IMR-90 (cell line): ENCODE data around the gene TNRC6C. TPM values are rescaled to one million over a fixed set of nuclear protein-coding genes. Genes with fewer than 3 reads are reported as not detected.

Experiments
- ATAC-seq: fragments of 200-7000 bp; cut with Tn5 transposase; 2 replicates; pipeline ENCODE4 v1.9.1; 2020; ENCODE audit warnings: low read depth, mild to moderate bottlenecking, moderate library complexity
- BruUV-seq: library from RNA; stranded (reverse); fragments of 400-500 nt; replicated peaks from 2 replicates; lab custom pipeline; 2021; lab: Mats Ljungman, UMichigan
- CTCF ChIA-PET: fragments of 300-600 bp; formaldehyde crosslinking; extraction: SDS; loops from one replicate; lab custom pipeline; 2021; ENCODE audit warnings: antibody characterized with exemption; lab: Yijun Ruan, JAX
- POLR2A ChIA-PET: fragments of 300-600 bp; sonication (Branson Sonifier 250); formaldehyde crosslinking; loops from one replicate; lab custom pipeline; 2022; ENCODE audit warnings: antibody characterized with exemption; ENCODE audit not compliant: unreplicated experiment; lab: Charles Lee
- DNase-seq: peaks from one replicate; pipeline ENCODE4 v3.0.0; 2013
- H2AFZ ChIP-seq: replicated peaks from 2 replicates; pipeline ENCODE3; 2013; ENCODE audit warnings: low read length, mild to moderate bottlenecking; ENCODE audit not compliant: poor library complexity
- H2AK5ac ChIP-seq: 2 replicates; pipeline ENCODE4 v1.6.1; 2013; ENCODE audit warnings: low read depth, low read length, inconsistent platforms
- H2AK9ac ChIP-seq: replicated peaks from 2 replicates; pipeline ENCODE3; 2013; ENCODE audit warnings: mild to moderate bottlenecking, low read depth, low read length, moderate library complexity; ENCODE audit not compliant: poor library complexity
- H2BK120ac ChIP-seq: 2 replicates; pipeline ENCODE4 v1.6.1; 2013; ENCODE audit warnings: low read depth, low read length, inconsistent platforms
- H2BK15ac ChIP-seq: 3 replicates; pipeline ENCODE4 v1.6.1; 2013; ENCODE audit warnings: low read depth, low read length, inconsistent platforms
- H2BK20ac ChIP-seq: 2 replicates; pipeline ENCODE4 v1.6.1; 2013; ENCODE audit warnings: low read depth, mild to moderate bottlenecking, inconsistent platforms, low read length, moderate library complexity
- H2BK5ac ChIP-seq: 2 replicates; pipeline ENCODE4 v1.6.1; 2013; ENCODE audit warnings: mild to moderate bottlenecking, low read depth, low read length, inconsistent platforms; ENCODE audit not compliant: poor library complexity, severe bottlenecking
- H3K14ac ChIP-seq: replicated peaks from 2 replicates; pipeline ENCODE4 v1.6.1; 2013; ENCODE audit warnings: low read depth, low read length, inconsistent platforms
- H3K18ac ChIP-seq: 2 replicates; pipeline ENCODE4 v1.6.1; 2013; ENCODE audit warnings: low read depth, low read length, control low read depth
- H3K23ac ChIP-seq: 2 replicates; pipeline ENCODE4 v1.6.1; 2013; ENCODE audit warnings: low read depth, low read length, inconsistent platforms
- H3K27ac ChIP-seq: 2 replicates; pipeline ENCODE4 v1.5.1; 2013; ENCODE audit warnings: mild to moderate bottlenecking, control low read depth, low read length; ENCODE audit not compliant: insufficient read depth
- H3K27me3 ChIP-seq: 2 replicates; pipeline ENCODE4 v1.6.1; 2013; ENCODE audit warnings: low read length; ENCODE audit not compliant: control insufficient read depth, insufficient read depth
- H3K36me3 ChIP-seq: 2 replicates; pipeline ENCODE4 v1.6.1; 2013; ENCODE audit warnings: low read length, mixed read lengths; ENCODE audit not compliant: control insufficient read depth, insufficient read depth
- H3K4ac ChIP-seq: 2 replicates; pipeline ENCODE4 v1.6.1; 2013; ENCODE audit warnings: low read depth, low read length, inconsistent platforms
- H3K4me1 ChIP-seq: 2 replicates; pipeline ENCODE4 v1.6.1; 2013; ENCODE audit warnings: low read length, mixed read lengths; ENCODE audit not compliant: control insufficient read depth, insufficient read depth
- H3K4me2 ChIP-seq: 2 replicates; pipeline ENCODE4 v1.6.1; 2013; ENCODE audit warnings: low read depth, mild to moderate bottlenecking, control low read depth, low read length, moderate library complexity
- H3K4me3 ChIP-seq: 2 replicates; pipeline ENCODE4 v1.5.1; 2013; ENCODE audit warnings: low read depth, mild to moderate bottlenecking, control low read depth, low read length, moderate library complexity; ENCODE audit not compliant: insufficient read depth
- H3K56ac ChIP-seq: 2 replicates; pipeline ENCODE4 v1.6.1; 2013; ENCODE audit warnings: low read length, inconsistent platforms; ENCODE audit not compliant: insufficient read depth; ENCODE audit errors: extremely low read depth
- H3K79me1 ChIP-seq, 2 experiments: 2 replicates each; pipeline ENCODE4 v1.6.1; 2013; ENCODE audit warnings: low read length in 2 of 2, inconsistent platforms in 1 of 2, low read depth in 1 of 2
- H3K9ac ChIP-seq: 2 replicates; pipeline ENCODE4 v1.6.1; 2013; ENCODE audit warnings: low read depth, low read length, control low read depth
- H3K9me1 ChIP-seq: 2 replicates; pipeline ENCODE4 v1.6.1; 2013; ENCODE audit warnings: low read length, inconsistent platforms; ENCODE audit not compliant: insufficient read depth
- H3K9me3 ChIP-seq: 2 replicates; pipeline ENCODE4 v1.6.1; 2013; ENCODE audit warnings: low read length; ENCODE audit not compliant: control insufficient read depth, insufficient read depth
- H4K20me1 ChIP-seq: 2 replicates; pipeline ENCODE4 v1.6.1; 2013; ENCODE audit warnings: low read length, inconsistent platforms; ENCODE audit not compliant: insufficient read depth
- H4K5ac ChIP-seq: 2 replicates; pipeline ENCODE4 v1.6.1; 2013; ENCODE audit warnings: mild to moderate bottlenecking, low read depth, low read length, control low read depth
- H4K8ac ChIP-seq, 2 experiments: 2 replicates each; pipeline ENCODE4 v1.6.1; 2013; ENCODE audit warnings: low read depth in 2 of 2, low read length in 2 of 2, control low read depth in 1 of 2, inconsistent platforms in 1 of 2
- H4K91ac ChIP-seq: 2 replicates; pipeline ENCODE4 v1.6.1; 2013; ENCODE audit warnings: low read depth, low read length, inconsistent platforms; ENCODE audit not compliant: insufficient read depth
- CEBPB ChIP-seq: IDR thresholded peaks from 2 replicates; pipeline ENCODE4 v1.6.1; 2012; ENCODE audit warnings: low read depth, low read length, improper control_type of control experiment
- CHD1 ChIP-seq: IDR thresholded peaks from 2 replicates; pipeline ENCODE4 v1.6.1; 2012; ENCODE audit warnings: low read depth, low read length, improper control_type of control experiment
- CTCF ChIP-seq: conservative IDR thresholded peaks from 2 replicates; pipeline ENCODE4 v1.5.1; 2012; ENCODE audit warnings: mild to moderate bottlenecking, low read depth, low read length, improper control_type of control experiment
- ELK1 ChIP-seq: fragments of 150-350 bp; IDR thresholded peaks from 2 replicates; pipeline ENCODE4 v1.6.1; 2016; ENCODE audit warnings: low read depth, mild to moderate bottlenecking, low read length, moderate library complexity, borderline replicate concordance
- FOS ChIP-seq: fragments of 150-350 bp; IDR thresholded peaks from 2 replicates; pipeline ENCODE4 v1.6.1; 2016; ENCODE audit warnings: low read depth, low read length
- MAFK ChIP-seq: IDR thresholded peaks from 2 replicates; pipeline ENCODE4 v1.6.1; 2012; ENCODE audit warnings: low read depth, low read length, improper control_type of control experiment
- MAZ ChIP-seq: IDR thresholded peaks from 2 replicates; pipeline ENCODE4 v1.6.1; 2012; ENCODE audit warnings: low read depth, mild to moderate bottlenecking, low read length, improper control_type of control experiment, moderate library complexity, borderline replicate concordance
- MXI1 ChIP-seq: IDR thresholded peaks from 2 replicates; pipeline ENCODE4 v1.6.1; 2012; ENCODE audit warnings: low read depth, mild to moderate bottlenecking, low read length, moderate library complexity, borderline replicate concordance
- NFE2L2 ChIP-seq: fragments of 150-350 bp; IDR thresholded peaks from 2 replicates; pipeline ENCODE4 v1.6.1; 2016; ENCODE audit warnings: low read depth, mild to moderate bottlenecking, low read length
- POLR2A ChIP-seq: IDR thresholded peaks from 2 replicates; pipeline ENCODE4 v1.6.1; 2012; ENCODE audit warnings: mild to moderate bottlenecking, low read depth, low read length
- RAD21 ChIP-seq: IDR thresholded peaks from 2 replicates; pipeline ENCODE4 v1.6.1; 2012; ENCODE audit warnings: low read length, improper control_type of control experiment
- RCOR1 ChIP-seq: IDR thresholded peaks from 2 replicates; pipeline ENCODE4 v1.6.1; 2012; ENCODE audit warnings: mild to moderate bottlenecking, low read length, improper control_type of control experiment; ENCODE audit not compliant: insufficient replicate concordance
- RFX5 ChIP-seq: IDR thresholded peaks from 2 replicates; pipeline ENCODE4 v1.8.0; 2012; ENCODE audit warnings: low read depth, mild to moderate bottlenecking, low read length, moderate library complexity
- SMC3 ChIP-seq: fragments of 150-350 bp; IDR thresholded peaks from 2 replicates; pipeline ENCODE4 v1.6.1; 2016; ENCODE audit warnings: low read depth, mild to moderate bottlenecking, antibody characterized with exemption, low read length, moderate library complexity
- WGBS, 2 experiments: methylation state at CpG; one replicate each; pipeline versions ENCODE4 v1.1.5 to v1.1.7; 2013; ENCODE audit warnings: missing lambda C conversion rate in 2 of 2; ENCODE audit not compliant: insufficient read length in 1 of 2; ENCODE audit errors: extremely low coverage in 2 of 2; 5-methylcytosine and 5-hydroxymethylcytosine counted together
- dilution Hi-C: fragments of 300-500 bp; cut with HindIII; formaldehyde crosslinking; loops from one replicate; pipeline ENCODE4 v1.14.3; 2018; ENCODE audit warnings: low sequenced_read_pairs; ENCODE audit not compliant: unreplicated experiment
- in situ Hi-C: fragments of 300-500 bp; cut with MboI; formaldehyde crosslinking; loops from 3 replicates; pipeline ENCODE4 v1.14.3; 2019; ENCODE audit warnings: low sequenced_read_pairs, inconsistent platforms, mixed read lengths
- intact Hi-C: fragments of 100-400 bp; cut with micrococcal nuclease; formaldehyde crosslinking; loops from 2 replicates; pipeline ENCODE4 v1.10.0; 2022
- polyA plus RNA-seq, 3 experiments: library from polyadenylated mRNA; depleted of rRNA; stranded (reverse); fragments of >200 nt; gene quantifications; 2 replicates each; pipeline ENCODE4 v1.2.3, GENCODE V29; 2012; ENCODE audit warnings: low replicate concordance in 1 of 3
- total RNA-seq: library from RNA; depleted of rRNA; stranded (reverse); fragments of >200 nt; gene quantifications from 2 replicates; pipeline ENCODE4 v1.2.3, GENCODE V29; 2012
- TF ChIP-seq, protein P1 (sequence below): fragments of 150-350 bp; IDR thresholded peaks from 2 replicates; pipeline ENCODE4 v1.6.1; 2017; ENCODE audit warnings: mild to moderate bottlenecking, antibody characterized with exemption, low read length, low read depth

Gene TNRC6C
- total and polyA plus RNA-seq, 2 of the 4 experiments (the other 2 are of a cell fraction), result 1.6 to 2.7 TPM

- intact Hi-C loops (no loop called here), dilution Hi-C loops (no loop called here), in situ Hi-C loops (no loop called here)
- Histone ChIP-seq H3K4ac (no peak overlapping the region), H2AK9ac (no peak overlapping the region), H2BK20ac (no peak overlapping the region), H3K9me3 (no peaks in the 10 kb centered on the region), H3K4me2 (no peak overlapping the region), H2BK15ac (no peak overlapping the region), H4K8ac (no peak overlapping the region), H3K27ac (no peak overlapping the region), H3K27me3 (peaks cover 34% of the 10 kb centered on the region), H4K5ac (no peak overlapping the region), H3K9ac (no peak overlapping the region), H2AFZ (no peak overlapping the region), H3K9me1 (no peaks in the 10 kb centered on the region), H3K56ac (no peak overlapping the region), H2AK5ac (no peak overlapping the region), H4K91ac (no peak overlapping the region), H2BK5ac (no peak overlapping the region), H3K36me3 (no peaks in the 10 kb centered on the region), H2BK120ac (no peak overlapping the region), H3K14ac (no peak overlapping the region), H3K4me1 (no peaks in the 10 kb centered on the region), H3K23ac (no peak overlapping the region), H3K4me3 (no peak overlapping the region), H3K79me1 (no peaks in the 10 kb centered on the region), H4K20me1 (no peaks in the 10 kb centered on the region), H3K18ac (no peak overlapping the region)
- CTCF ChIA-PET, result interaction anchor here (0.6 kb wide), 1 partner anchor 66 kb away, joined by 4 read pairs; no protein-coding TSS in a partner anchor
- BruUV-seq, result no TSS peak
- DNase-seq, result no peak
- WGBS, 2 experiments, result no CpG with 5 or more reads among the region's 7 CpGs
- TF ChIP-seq CHD1 (no peak), MAFK (no peak), CEBPB (no peak), FOS (no peak), RFX5 (no peak), CTCF (no peak), POLR2A (no peak), ELK1 (no peak), RCOR1 (no peak), RAD21 (no peak), MAZ (no peak), NFE2L2 (no peak), MXI1 (no peak), SMC3 (no peak)
- TF ChIP-seq, protein P1, sequence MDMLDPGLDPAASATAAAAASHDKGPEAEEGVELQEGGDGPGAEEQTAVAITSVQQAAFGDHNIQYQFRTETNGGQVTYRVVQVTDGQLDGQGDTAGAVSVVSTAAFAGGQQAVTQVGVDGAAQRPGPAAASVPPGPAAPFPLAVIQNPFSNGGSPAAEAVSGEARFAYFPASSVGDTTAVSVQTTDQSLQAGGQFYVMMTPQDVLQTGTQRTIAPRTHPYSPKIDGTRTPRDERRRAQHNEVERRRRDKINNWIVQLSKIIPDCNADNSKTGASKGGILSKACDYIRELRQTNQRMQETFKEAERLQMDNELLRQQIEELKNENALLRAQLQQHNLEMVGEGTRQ, result no peak
- POLR2A ChIA-PET, result no interaction called here
- ATAC-seq, result no peak
Measured at GRCh38 chr17:77915594-77916021, 42.9 kb upstream of the TNRC6C start.
